HG03354 (cell line): ENCODE data around the gene WFDC11.
"Not testable (repeated sequence)": the region's sequence is repeated elsewhere in the genome, so short reads cannot be mapped to it uniquely, and the experiment has no call there.

ENCODE experiments used
- ATAC-seq: cut with Tn5 transposase; IDR thresholded peaks from one replicate; pipeline ENCODE4 v1.9.1; 2021; ENCODE audit warnings: mild to moderate bottlenecking; ENCODE audit not compliant: unreplicated experiment, poor library complexity, severe bottlenecking

The WFDC11 gene

DNA sequence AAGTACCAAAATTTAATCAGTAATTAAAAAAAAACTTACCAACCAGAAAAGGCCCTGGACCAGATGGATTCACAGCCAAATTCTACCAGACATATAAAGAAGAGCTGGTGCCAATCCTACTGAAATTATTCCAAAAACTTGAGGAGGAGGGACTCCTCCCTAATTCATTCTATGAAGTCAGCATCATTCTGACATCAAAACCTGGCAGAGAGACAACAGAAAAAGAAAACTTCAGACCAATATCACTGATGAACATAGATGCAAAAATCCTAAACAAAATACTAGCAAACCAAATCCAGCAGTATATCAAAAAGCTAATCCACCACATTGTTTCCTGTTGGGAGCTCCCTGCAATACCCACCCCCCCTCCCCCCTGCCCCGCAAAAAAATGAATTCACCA lies at the start of gene WFDC11:
TSS of gene WFDC11 (minus strand) at position 101 of the 400 bp plus-strand sequence. CDS start 19,639 bp downstream, outside the sequence.
- no peak for ATAC-seq

DNA sequence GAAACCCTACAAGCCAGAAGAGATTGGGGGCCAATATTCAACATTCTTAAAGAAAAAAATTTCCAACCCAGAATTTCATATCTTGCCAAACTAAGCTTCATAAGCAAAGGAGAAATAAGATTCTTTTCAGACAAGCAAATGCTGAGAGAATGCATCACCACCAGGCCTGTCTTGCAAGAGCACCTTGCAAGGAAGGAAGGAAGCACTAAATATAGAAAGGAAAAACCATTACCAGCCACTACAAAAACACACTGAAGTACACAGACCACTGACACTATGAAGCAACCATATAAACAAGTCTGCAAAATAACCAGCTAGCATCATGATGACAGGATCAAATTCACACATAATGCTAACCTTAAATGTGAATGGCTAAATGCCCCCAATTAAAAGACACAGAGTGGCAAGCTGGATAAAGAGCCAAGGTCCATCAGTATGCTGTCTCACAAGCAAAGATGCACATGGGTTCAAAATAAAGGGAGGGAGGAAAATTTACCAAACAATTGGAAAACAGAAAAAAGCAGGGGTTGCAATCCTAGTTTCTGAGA lies 46.2 kb upstream of the WFDC11 start:
- ATAC-seq, result not testable (repeated sequence)

DNA sequence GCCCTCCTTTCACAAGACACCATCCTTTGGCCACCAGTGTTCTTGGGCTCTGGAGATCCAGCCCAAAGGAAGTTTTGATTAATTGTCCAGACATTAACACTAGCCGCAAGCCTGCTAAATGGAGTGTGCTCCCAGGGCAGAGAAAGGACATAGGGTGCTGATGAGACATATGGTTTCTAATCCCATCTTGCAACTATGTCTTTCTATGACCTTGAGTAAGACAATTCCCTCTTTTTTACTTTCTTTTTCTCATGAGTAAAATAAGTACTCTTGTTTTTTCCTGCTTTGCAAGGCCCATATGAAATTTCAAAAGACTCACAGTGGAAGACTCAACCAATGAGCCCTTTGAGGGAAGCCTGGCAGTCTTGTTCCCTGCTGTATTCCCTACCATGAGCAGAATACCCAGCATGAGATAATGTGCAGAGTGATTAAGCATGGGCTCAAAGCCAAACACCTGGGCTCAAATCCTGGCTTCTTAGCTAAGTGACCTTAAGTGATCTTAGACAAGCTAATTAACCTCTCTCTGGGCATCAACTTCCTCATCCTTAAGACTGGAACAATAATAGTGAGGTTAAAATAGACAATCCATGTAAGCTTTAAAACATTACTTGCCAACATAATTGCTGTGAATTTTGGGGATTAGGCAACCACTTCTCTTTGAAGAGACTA lies 35.1 kb upstream of the WFDC11 start, which contains the start of gene WFDC10B:
TSS of gene WFDC10B (minus strand) at position 51 of the 669 bp plus-strand sequence. CDS start 19,027 bp downstream, outside the sequence.
- ATAC-seq, result no peak

DNA sequence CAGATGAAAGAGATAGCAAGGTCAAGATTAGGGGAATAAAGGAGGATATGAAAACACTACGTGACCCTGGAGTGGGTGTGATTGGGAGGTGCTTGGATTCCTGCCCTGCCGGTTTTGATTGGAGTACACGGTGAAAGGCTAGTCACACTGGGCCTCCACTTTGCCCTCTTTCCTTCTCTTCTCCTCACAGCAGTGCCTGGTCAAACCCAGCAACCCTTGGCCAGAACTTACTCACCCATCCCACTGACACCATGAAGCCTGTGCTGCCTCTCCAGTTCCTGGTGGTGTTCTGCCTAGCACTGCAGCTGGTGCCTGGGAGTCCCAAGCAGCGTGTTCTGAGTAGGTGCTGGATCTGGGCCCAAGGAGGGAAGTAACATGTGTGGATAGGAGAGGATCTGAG lies 31.8 kb upstream of the WFDC11 start, which contains the start of gene WFDC13:
TSS of gene WFDC13 (plus strand) at position 166 of the 400 bp plus-strand sequence. CDS start at position 252, 86 bp downstream.
- no peak for ATAC-seq

- ATAC-seq, result no peak
Measured at GRCh38 chr20:45701104-45701503, 31.1 kb upstream of the WFDC11 start.

- no peak for ATAC-seq
Measured at GRCh38 chr20:45695496-45695895, 25.5 kb upstream of the WFDC11 start.

DNA sequence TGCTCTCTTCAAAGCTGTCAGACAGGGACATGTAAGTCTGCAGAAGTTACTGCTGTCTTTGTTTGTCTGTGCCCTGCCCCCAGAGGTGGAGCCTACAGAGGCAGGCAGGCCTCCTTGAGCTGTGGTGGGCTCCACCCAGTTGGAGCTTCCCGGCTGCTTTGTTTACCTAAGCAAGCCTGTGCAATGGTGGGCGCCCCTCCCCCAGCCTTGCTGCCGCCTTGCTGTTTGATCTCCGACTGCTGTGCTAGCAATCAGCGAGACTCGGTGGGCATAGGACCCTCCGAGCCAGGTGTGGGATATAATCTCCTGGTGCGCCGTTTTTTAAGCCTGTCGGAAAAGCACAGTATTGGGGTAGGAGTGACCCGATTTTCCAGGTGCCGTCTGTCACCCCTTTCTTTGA lies 23.3 kb upstream of the WFDC11 start:
- not testable (repeated sequence) for ATAC-seq

- no peak for ATAC-seq
Measured at GRCh38 chr20:45685896-45686295, 15.9 kb upstream of the WFDC11 start.

GRCh38 chr20:45679650-45680049 lies 9.6 kb upstream of the WFDC11 start:
- no peak for ATAC-seq

DNA sequence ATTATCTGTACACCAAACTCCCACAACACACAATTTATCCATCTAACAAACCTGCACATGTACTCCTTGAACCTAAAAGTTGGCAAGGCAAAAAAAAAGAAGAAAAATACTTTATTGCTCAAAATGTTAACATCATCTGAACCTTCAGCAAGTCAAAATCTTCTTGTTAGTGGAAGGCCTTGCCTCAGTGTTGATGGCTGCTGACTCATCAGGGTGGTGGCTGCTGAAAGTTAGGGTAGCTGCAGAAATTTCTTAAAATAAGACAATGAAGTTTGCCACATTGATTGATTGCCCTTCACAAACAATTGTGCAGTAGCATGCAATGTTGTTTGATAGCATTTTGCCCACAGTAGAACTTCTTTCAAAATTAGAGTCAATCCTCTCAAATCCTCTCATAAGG lies 2.7 kb upstream of the WFDC11 start:
- ATAC-seq, result no peak

DNA sequence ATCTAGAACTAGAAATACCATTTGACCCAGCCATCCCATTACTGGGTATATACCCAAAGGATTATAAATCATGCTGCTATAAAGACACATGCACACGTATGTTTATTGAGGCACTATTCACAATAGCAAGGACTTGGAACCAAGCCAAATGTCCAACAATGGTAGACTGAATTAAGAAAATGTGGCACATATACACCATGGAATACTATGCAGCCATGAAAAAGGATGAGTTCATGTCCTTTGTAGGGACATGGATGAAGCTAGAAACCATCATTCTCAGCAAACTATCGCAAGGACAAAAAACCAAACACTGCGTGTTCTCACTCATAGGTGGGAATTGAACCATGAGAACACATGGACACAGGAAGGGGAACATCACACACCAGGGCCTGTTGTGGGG lies 13.0 kb downstream of the WFDC11 start:
- not testable (repeated sequence) for ATAC-seq

DNA sequence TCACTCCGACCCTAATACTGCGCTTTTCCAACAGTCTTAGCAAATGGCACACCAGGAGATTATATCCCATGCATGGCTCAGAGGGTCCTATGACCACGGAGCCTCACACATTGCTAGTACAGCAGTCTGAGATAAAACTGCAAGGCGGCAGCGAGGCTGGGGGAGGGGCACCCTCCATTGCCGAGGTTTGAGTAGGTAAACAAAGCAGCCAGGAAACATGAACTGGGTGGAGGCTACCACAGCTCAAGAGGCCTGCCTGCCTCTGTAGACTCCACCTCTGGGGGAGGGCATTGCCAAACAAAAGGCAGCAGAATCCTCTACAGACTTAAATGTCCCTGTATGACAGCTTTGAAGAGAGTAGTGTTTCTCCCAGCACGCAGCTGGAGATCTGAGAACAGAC lies 18.3 kb downstream of the WFDC11 start:
- not testable (repeated sequence) for ATAC-seq

DNA sequence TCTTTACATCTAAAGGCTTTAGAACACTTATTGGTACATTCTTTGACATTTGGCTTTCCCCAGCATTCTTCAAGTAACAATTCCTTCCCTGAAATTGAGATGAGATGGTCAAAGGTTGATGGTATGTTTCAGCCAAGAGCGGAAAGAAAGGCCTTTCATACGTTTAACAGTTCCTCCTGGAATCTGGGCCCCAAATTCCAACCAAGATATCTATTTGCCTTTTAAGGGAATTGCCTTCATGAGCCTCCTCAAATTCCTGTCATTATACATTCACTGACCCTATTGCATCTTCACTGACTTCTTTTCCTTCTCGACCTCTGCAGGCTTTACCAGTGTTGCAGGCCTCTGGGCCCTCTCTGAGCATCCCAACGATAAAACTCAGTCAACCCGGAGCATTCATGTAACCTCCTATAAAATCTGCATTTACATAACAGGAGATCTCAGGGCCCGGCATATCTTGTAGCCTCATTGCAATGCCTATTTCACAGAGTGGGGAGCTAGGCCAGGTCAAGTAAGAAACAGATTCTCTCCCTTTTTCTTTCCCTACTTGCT lies 20.7 kb downstream of the WFDC11 start:
- ATAC-seq, result no peak

- ATAC-seq, result no peak
Measured at GRCh38 chr20:45647441-45648050, 22.5 kb downstream of the WFDC11 start.

- ATAC-seq, result no peak
Measured at GRCh38 chr20:45646875-45647274, 23.2 kb downstream of the WFDC11 start.

GRCh38 chr20:45645869-45646268 lies 24.2 kb downstream of the WFDC11 start:
- not testable (repeated sequence) for ATAC-seq

GRCh38 chr20:45641076-45641475 lies 29.0 kb downstream of the WFDC11 start:
- not testable (repeated sequence) for ATAC-seq

GRCh38 chr20:45639687-45640086 lies 30.4 kb downstream of the WFDC11 start:
- no peak for ATAC-seq

- ATAC-seq, result no peak
Measured at GRCh38 chr20:45636513-45636912, 33.5 kb downstream of the WFDC11 start.

GRCh38 chr20:45631184-45631583 lies 38.9 kb downstream of the WFDC11 start, which contains the start of gene WFDC9:
TSS of gene WFDC9 (minus strand) at chr20:45631284. CDS start at chr20:45610181, 21,103 bp downstream.
- ATAC-seq, result no peak
